GM12878 (cell line): Measurements from ENCODE around the gene AGBL4.

Experiments used
- CUX1 ChIP-seq: IDR thresholded peaks from 2 replicates; pipeline ENCODE4 v1.6.1; 2012; ENCODE audit warnings: improper control_type of control experiment, low read depth, low read length; ENCODE audit not compliant: insufficient replicate concordance
- JUND ChIP-seq: IDR thresholded peaks from 2 replicates; pipeline ENCODE4 v1.6.1; 2012; ENCODE audit warnings: low read depth, mild to moderate bottlenecking, low read length, improper control_type of control experiment, moderate library complexity
- KAT2A ChIP-seq: conservative IDR thresholded peaks from 2 replicates; pipeline ENCODE4 v1.6.1; 2011; ENCODE audit warnings: low read depth, low read length; ENCODE audit not compliant: control insufficient read depth
- POLR2AphosphoS5 ChIP-seq: IDR thresholded peaks from 2 replicates; pipeline ENCODE4 v1.6.1; 2011; ENCODE audit warnings: mild to moderate bottlenecking, low read length, inconsistent platforms
- SIN3A ChIP-seq: IDR thresholded peaks from 2 replicates; pipeline ENCODE4 v1.6.1; 2012; ENCODE audit warnings: low read depth, low read length, improper control_type of control experiment
- TF ChIP-seq, protein P1 (sequence below): fragments of 450-650 bp; IDR thresholded peaks from 2 replicates; pipeline ENCODE4 v1.6.1; 2017; ENCODE audit warnings: mild to moderate bottlenecking, moderate library complexity
- TF ChIP-seq, protein P2 (sequence below), 3 experiments: IDR thresholded peaks in 2 of 3; conservative IDR thresholded peaks in 1 of 3; 2 replicates each; pipeline ENCODE4 v1.5.1; 2011; ENCODE audit warnings: low read depth in 3 of 3, low read length in 3 of 3, mild to moderate bottlenecking in 3 of 3, control low read depth in 2 of 3, moderate library complexity in 2 of 3, inconsistent platforms in 1 of 3, mixed read lengths in 1 of 3; ENCODE audit not compliant: control insufficient read depth in 2 of 3, insufficient read depth in 1 of 3; ENCODE audit errors: extremely low read depth in 1 of 3

GRCh38 chr1:49319426-49319963 is 704.3 kb downstream of the AGBL4 start:
- TF ChIP-seq CUX1 (no peak), POLR2AphosphoS5 (no peak), JUND (no peak), KAT2A (no peak), SIN3A (no peak)
- TF ChIP-seq, protein P1, sequence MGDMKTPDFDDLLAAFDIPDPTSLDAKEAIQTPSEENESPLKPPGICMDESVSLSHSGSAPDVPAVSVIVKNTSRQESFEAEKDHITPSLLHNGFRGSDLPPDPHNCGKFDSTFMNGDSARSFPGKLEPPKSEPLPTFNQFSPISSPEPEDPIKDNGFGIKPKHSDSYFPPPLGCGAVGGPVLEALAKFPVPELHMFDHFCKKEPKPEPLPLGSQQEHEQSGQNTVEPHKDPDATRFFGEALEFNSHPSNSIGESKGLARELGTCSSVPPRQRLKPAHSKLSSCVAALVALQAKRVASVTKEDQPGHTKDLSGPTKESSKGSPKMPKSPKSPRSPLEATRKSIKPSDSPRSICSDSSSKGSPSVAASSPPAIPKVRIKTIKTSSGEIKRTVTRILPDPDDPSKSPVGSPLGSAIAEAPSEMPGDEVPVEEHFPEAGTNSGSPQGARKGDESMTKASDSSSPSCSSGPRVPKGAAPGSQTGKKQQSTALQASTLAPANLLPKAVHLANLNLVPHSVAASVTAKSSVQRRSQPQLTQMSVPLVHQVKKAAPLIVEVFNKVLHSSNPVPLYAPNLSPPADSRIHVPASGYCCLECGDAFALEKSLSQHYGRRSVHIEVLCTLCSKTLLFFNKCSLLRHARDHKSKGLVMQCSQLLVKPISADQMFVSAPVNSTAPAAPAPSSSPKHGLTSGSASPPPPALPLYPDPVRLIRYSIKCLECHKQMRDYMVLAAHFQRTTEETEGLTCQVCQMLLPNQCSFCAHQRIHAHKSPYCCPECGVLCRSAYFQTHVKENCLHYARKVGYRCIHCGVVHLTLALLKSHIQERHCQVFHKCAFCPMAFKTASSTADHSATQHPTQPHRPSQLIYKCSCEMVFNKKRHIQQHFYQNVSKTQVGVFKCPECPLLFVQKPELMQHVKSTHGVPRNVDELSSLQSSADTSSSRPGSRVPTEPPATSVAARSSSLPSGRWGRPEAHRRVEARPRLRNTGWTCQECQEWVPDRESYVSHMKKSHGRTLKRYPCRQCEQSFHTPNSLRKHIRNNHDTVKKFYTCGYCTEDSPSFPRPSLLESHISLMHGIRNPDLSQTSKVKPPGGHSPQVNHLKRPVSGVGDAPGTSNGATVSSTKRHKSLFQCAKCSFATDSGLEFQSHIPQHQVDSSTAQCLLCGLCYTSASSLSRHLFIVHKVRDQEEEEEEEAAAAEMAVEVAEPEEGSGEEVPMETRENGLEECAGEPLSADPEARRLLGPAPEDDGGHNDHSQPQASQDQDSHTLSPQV, result no peak
- TF ChIP-seq, protein P2, sequence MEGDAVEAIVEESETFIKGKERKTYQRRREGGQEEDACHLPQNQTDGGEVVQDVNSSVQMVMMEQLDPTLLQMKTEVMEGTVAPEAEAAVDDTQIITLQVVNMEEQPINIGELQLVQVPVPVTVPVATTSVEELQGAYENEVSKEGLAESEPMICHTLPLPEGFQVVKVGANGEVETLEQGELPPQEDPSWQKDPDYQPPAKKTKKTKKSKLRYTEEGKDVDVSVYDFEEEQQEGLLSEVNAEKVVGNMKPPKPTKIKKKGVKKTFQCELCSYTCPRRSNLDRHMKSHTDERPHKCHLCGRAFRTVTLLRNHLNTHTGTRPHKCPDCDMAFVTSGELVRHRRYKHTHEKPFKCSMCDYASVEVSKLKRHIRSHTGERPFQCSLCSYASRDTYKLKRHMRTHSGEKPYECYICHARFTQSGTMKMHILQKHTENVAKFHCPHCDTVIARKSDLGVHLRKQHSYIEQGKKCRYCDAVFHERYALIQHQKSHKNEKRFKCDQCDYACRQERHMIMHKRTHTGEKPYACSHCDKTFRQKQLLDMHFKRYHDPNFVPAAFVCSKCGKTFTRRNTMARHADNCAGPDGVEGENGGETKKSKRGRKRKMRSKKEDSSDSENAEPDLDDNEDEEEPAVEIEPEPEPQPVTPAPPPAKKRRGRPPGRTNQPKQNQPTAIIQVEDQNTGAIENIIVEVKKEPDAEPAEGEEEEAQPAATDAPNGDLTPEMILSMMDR (IDR thresholded peaks at IDR 0.05 in 2 of 3, conservative IDR thresholded peaks at IDR 0.05 in 1 of 3; ENCODE audit: control insufficient read depth in 2 of 3, extremely low read depth in 1 of 3, insufficient read depth in 1 of 3, low read depth in 3 of 3, low read length in 3 of 3), result no peak
